OCI-LY7 (cell line): ENCODE measurements around the gene FYN.

ENCODE experiments used
- CTCF ChIP-seq: fragments of 200-600 bp; sonication (generic); conservative IDR thresholded peaks from 2 replicates; pipeline ENCODE4 v1.5.1; 2014; ENCODE audit warnings: mild to moderate bottlenecking, antibody characterized with exemption, low read length, moderate library complexity, mixed read lengths
- EZH2phosphoT487 ChIP-seq: fragments of 200-600 bp; sonication (generic); IDR thresholded peaks from 2 replicates; pipeline ENCODE4 v1.6.1; 2018; ENCODE audit warnings: low read depth, borderline replicate concordance, mild to moderate bottlenecking, mixed run types, antibody characterized with exemption, low read length, moderate library complexity, mixed read lengths

DNA sequence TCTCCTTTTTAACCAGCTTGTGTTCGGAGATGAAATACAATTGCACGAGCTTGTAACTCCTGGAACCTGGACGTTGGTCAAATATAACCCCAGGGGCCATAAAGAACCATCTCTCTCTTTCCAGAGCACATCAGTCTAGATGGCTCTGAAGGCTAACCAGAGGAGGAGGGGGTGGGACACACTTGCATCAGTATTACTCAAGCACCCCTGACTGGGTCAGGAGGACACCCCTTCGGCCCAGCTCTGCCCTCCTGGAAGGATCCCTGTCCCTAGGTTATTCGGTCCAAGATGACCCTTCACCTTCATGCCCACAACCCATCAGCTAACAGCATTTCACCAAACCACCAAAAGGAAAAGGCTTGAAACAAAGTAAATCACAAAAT lies 67.1 kb downstream of the FYN start:
- TF ChIP-seq CTCF (no peak), EZH2phosphoT487 (no peak)
